Natural killer cell (primary cell): ENCODE results near the gene RPP14. TPM values are rescaled to one million over a fixed set of nuclear protein-coding genes. Genes with fewer than 3 reads are reported as not detected.

ENCODE experiments used
- ATAC-seq, 3 donors: fragments of 150-1000 bp in 2 of 3; fragments of 200-7000 bp in 1 of 3; cut with Tn5 transposase; 1 replicate in 1 of 3; 2 replicates in 2 of 3; pipeline ENCODE4 v1.10.0; 2021; ENCODE audit warnings: mild to moderate bottlenecking in 2 of 3, moderate library complexity in 2 of 3
- DNase-seq, 2 donors: peaks; one replicate each; pipeline versions ENCODE4 v3.0.0 to v3.0.0-alpha.2; 2013 to 2021; ENCODE audit warnings: mixed read lengths in 1 of 2
- H3K27ac ChIP-seq: one replicate; pipeline ENCODE4 v1.5.1; 2013; ENCODE audit warnings: mild to moderate bottlenecking, low read length
- H3K27me3 ChIP-seq: one replicate; pipeline ENCODE4 v1.6.1; 2013; ENCODE audit warnings: low read length; ENCODE audit not compliant: control insufficient read depth, insufficient read depth
- H3K36me3 ChIP-seq: one replicate; pipeline ENCODE4 v1.6.1; 2013; ENCODE audit warnings: low read length; ENCODE audit not compliant: control insufficient read depth, insufficient read depth
- H3K4me1 ChIP-seq: one replicate; pipeline ENCODE4 v1.6.1; 2013; ENCODE audit warnings: low read length; ENCODE audit not compliant: control insufficient read depth, insufficient read depth
- H3K4me3 ChIP-seq: one replicate; pipeline ENCODE4 v1.5.1; 2013; ENCODE audit warnings: low read length
- H3K9me3 ChIP-seq: one replicate; pipeline ENCODE4 v1.6.1; 2013; ENCODE audit warnings: low read length; ENCODE audit not compliant: control insufficient read depth, insufficient read depth
- H3K27ac Mint-ChIP-seq, 2 donors: one replicate each; pipeline ENCODE4 v1.8.0; 2022; ENCODE audit warnings: mild to moderate bottlenecking in 2 of 2, mixed read lengths in 2 of 2, moderate library complexity in 1 of 2
- H3K27me3 Mint-ChIP-seq, 2 donors: one replicate each; pipeline ENCODE4 v1.8.0; 2022; ENCODE audit warnings: low read depth in 2 of 2, mixed read lengths in 2 of 2
- H3K36me3 Mint-ChIP-seq: one replicate; pipeline ENCODE4 v1.8.0; 2022; ENCODE audit warnings: mixed read lengths
- H3K4me1 Mint-ChIP-seq, 2 donors: one replicate each; pipeline ENCODE4 v1.8.0; 2022; ENCODE audit warnings: mixed read lengths in 2 of 2
- H3K4me3 Mint-ChIP-seq: one replicate; pipeline ENCODE4 v1.8.0; 2022; ENCODE audit warnings: mild to moderate bottlenecking, moderate library complexity, mixed read lengths
- H3K9me3 Mint-ChIP-seq, 2 donors: one replicate each; pipeline ENCODE4 v1.8.0; 2022; ENCODE audit warnings: mixed read lengths in 2 of 2
- CTCF ChIP-seq: fragments of 200-600 bp; IDR thresholded peaks from one replicate; pipeline ENCODE4 v1.8.0; 2022; ENCODE audit warnings: antibody characterized with exemption
- WGBS: methylation state at CpG from one replicate; pipeline ENCODE4 v1.1.7; 2013; ENCODE audit warnings: missing lambda C conversion rate; ENCODE audit not compliant: insufficient coverage; 5-methylcytosine and 5-hydroxymethylcytosine counted together
- intact Hi-C: fragments of 100-400 bp; cut with micrococcal nuclease; formaldehyde crosslinking; loops from one replicate; pipeline ENCODE4 v1.14.2; 2022
- total RNA-seq, 4 donors: library from RNA; stranded (reverse); fragments of 120-200 nt in 1 of 4; gene quantifications; one replicate each; pipeline versions ENCODE4 v1.2.3 to v1.2.4, GENCODE V29; 2013 to 2022

Gene RPP14
- total RNA-seq, 3 donors from 2014 or later (not counting 1 experiment from before 2014, with no cell fraction given) = 13.1 to 18.8 (median 17.0) TPM

- H3K9me3 Mint-ChIP-seq = no peaks in the 10 kb centered on the region
- TF ChIP-seq CTCF = peak; percentile 65
- peaks cover 30 to 32% of the 10 kb centered on the region in 2 donors for H3K4me1 Mint-ChIP-seq
- no peaks in the 10 kb centered on the region for H3K9me3 ChIP-seq
- no peak overlapping the region for H3K27ac ChIP-seq
- peaks cover under 1 to 4% of the 10 kb centered on the region in 2 donors for H3K27me3 Mint-ChIP-seq
- peaks cover 24% of the 10 kb centered on the region for H3K4me1 ChIP-seq
- ATAC-seq (no peak), DNase-seq (peak in 1 of 2 donors; percentile 79)
- H3K36me3 Mint-ChIP-seq = no peaks in the 10 kb centered on the region
- 40% methylated on average over 9 of the region's 10 CpGs for WGBS
- peaks cover 15% of the 10 kb centered on the region for H3K36me3 ChIP-seq
- no peak overlapping the region for H3K4me3 ChIP-seq
- no peaks in the 10 kb centered on the region for H3K27me3 ChIP-seq
- intact Hi-C loops = loop anchor here (2.0 kb wide), 1 partner anchor 25 kb away; the partner anchor contains the start of gene PXK
- peak overlapping the region; percentile 99 for H3K27ac Mint-ChIP-seq
- H3K4me3 Mint-ChIP-seq = peak overlapping the region; percentile 100
These were observed 1.7 kb downstream of the RPP14 start for GRCh38 chr3:58307639-58308215.

GRCh38 chr3:58308728-58309127 is 2.7 kb downstream of the RPP14 start:
- Histone ChIP-seq H3K4me3 (no peak overlapping the region), H3K27me3 (no peaks in the 10 kb centered on the region), H3K9me3 (no peaks in the 10 kb centered on the region), H3K27ac (no peak overlapping the region), H3K4me1 (peaks cover 24% of the 10 kb centered on the region), H3K36me3 (peaks cover 22% of the 10 kb centered on the region)
- DNase-seq (peak in 1 of 2 donors; percentile 22), ATAC-seq (no peak)
- no peak for TF ChIP-seq CTCF
- Mint-ChIP-seq H3K27me3 (no peaks in the 10 kb centered on the region), H3K9me3 (no peaks in the 10 kb centered on the region), H3K4me3 (no peak overlapping the region), H3K4me1 (peaks cover 30 to 32% of the 10 kb centered on the region in 2 donors), H3K36me3 (no peaks in the 10 kb centered on the region), H3K27ac (peak overlapping the region; percentile 99)
- 88% methylated on average over 1 of the region's 1 CpG for WGBS
- intact Hi-C loops = no loop called here

DNA sequence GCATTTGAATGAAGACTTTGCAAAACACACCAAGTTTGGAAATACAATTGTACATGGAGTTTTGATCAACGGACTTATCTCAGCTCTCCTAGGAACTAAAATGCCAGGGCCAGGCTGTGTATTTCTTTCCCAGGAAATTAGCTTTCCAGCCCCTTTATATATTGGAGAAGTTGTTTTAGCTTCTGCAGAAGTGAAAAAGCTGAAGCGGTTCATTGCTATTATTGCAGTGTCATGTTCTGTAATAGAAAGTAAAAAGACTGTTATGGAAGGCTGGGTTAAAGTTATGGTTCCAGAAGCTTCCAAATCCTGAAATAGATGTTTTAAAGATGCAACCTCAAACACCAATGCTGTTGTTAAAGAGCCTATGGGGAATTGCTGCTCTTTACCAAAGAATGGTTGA is 11.8 kb downstream of the RPP14 start:
- Histone ChIP-seq H3K27me3 (no peaks in the 10 kb centered on the region), H3K4me1 (no peaks in the 10 kb centered on the region), H3K27ac (no peak overlapping the region), H3K36me3 (peaks cover 51% of the 10 kb centered on the region), H3K9me3 (no peaks in the 10 kb centered on the region), H3K4me3 (no peak overlapping the region)
- no peak for DNase-seq
- Mint-ChIP-seq H3K27ac (no peak overlapping the region), H3K4me3 (no peak overlapping the region), H3K27me3 (no peaks in the 10 kb centered on the region), H3K4me1 (no peaks in the 10 kb centered on the region), H3K36me3 (no peaks in the 10 kb centered on the region), H3K9me3 (no peaks in the 10 kb centered on the region)
- intact Hi-C loops = no loop called here
- no peak for TF ChIP-seq CTCF
- ATAC-seq = no peak
- WGBS = 85% methylated on average over 2 of the region's 2 CpGs

GRCh38 chr3:58321791-58322190 is 15.7 kb downstream of the RPP14 start:
- no peak for TF ChIP-seq CTCF
- Histone ChIP-seq H3K27ac (no peak overlapping the region), H3K4me3 (no peak overlapping the region), H3K27me3 (no peaks in the 10 kb centered on the region), H3K36me3 (peaks cover 25% of the 10 kb centered on the region), H3K9me3 (no peaks in the 10 kb centered on the region), H3K4me1 (no peaks in the 10 kb centered on the region)
- DNase-seq = no peak
- H3K4me1 Mint-ChIP-seq = no peaks in the 10 kb centered on the region
- intact Hi-C loops = loop anchor here (1.0 to 2.0 kb wide), 3 partner anchors 93 to 309 kb away; no protein-coding TSS in a partner anchor
- no peak overlapping the region for H3K4me3 Mint-ChIP-seq
- H3K9me3 Mint-ChIP-seq = no peaks in the 10 kb centered on the region
- H3K27me3 Mint-ChIP-seq = no peaks in the 10 kb centered on the region
- H3K27ac Mint-ChIP-seq = no peak overlapping the region
- WGBS = 93% methylated on average over 7 of the region's 7 CpGs
- H3K36me3 Mint-ChIP-seq = no peaks in the 10 kb centered on the region
- no peak for ATAC-seq
